Heart left ventricle (tissue), 16 donors: Measurements from ENCODE around the gene PCYT2. TPM values are rescaled to one million over a fixed set of nuclear protein-coding genes. Genes with fewer than 3 reads are reported as not detected.
A peak's percentile ranks its signal among the peaks of the same experiment; 100 is the strongest.

ENCODE experiments used
- ATAC-seq, 4 donors: fragments of 200-7000 bp; cut with Tn5 transposase; one replicate each; pipeline ENCODE4 v1.9.1; 2020 to 2022; ENCODE audit warnings: moderate library complexity in 4 of 4, mild to moderate bottlenecking in 3 of 4, moderate number of reproducible peaks in 1 of 4
- DNase-seq, 5 donors: peaks; one replicate each; pipeline ENCODE4 v3.0.0-alpha.2; 2020
- H3K27ac ChIP-seq, 12 donors: fragments of 200-600 bp; sonication (generic) in 4 of 12; one replicate each; pipeline versions ENCODE4 v1.5.0 to v1.8.0; 2016 to 2022; ENCODE audit warnings: mild to moderate bottlenecking in 2 of 12
- H3K27me3 ChIP-seq, 9 donors: fragments of 200-600 bp; sonication (generic) in 2 of 9; one replicate each; pipeline versions ENCODE4 v1.5.1 to v1.8.0; 2016 to 2022; ENCODE audit warnings: mild to moderate bottlenecking in 3 of 9
- H3K36me3 ChIP-seq, 9 donors: fragments of 200-600 bp; sonication (generic) in 2 of 9; one replicate each; pipeline versions ENCODE4 v1.5.0 to v1.8.0; 2018 to 2022; ENCODE audit warnings: mild to moderate bottlenecking in 2 of 9
- H3K4me1 ChIP-seq, 12 donors: fragments of 200-600 bp; sonication (generic) in 4 of 12; one replicate each; pipeline versions ENCODE4 v1.5.0 to v1.8.0; 2016 to 2022; ENCODE audit warnings: mild to moderate bottlenecking in 3 of 12
- H3K4me3 ChIP-seq, 12 donors: fragments of 200-600 bp; sonication (generic) in 4 of 12; one replicate each; pipeline versions ENCODE4 v1.5.0 to v1.8.0; 2017 to 2022; ENCODE audit warnings: mild to moderate bottlenecking in 9 of 12, moderate library complexity in 4 of 12
- H3K9me3 ChIP-seq, 12 donors: fragments of 200-600 bp; sonication (generic) in 4 of 12; one replicate each; pipeline versions ENCODE4 v1.5.0 to v1.8.0; 2016 to 2022; ENCODE audit warnings: mild to moderate bottlenecking in 1 of 12
- POLR2A ChIP-seq, 2 donors: fragments of 450-650 bp; IDR thresholded peaks; one replicate each; pipeline ENCODE4 v1.6.1; 2017; ENCODE audit warnings: antibody characterized with exemption in 2 of 2, mild to moderate bottlenecking in 2 of 2, moderate library complexity in 2 of 2
- WGBS, 4 donors: extraction: QIAGEN DNeasy Blood & Tissue Kit in 2 of 4; methylation state at CpG; one replicate each; pipeline versions ENCODE4 v1.1.5 to v1.1.7; 2013 to 2018; 5-methylcytosine and 5-hydroxymethylcytosine counted together
- intact Hi-C, 10 donors: fragments of 100-400 bp; cut with DNase I; formaldehyde crosslinking; loops; one replicate each; pipeline versions ENCODE4 v1.11.1 to v1.14.2; 2022
- polyA plus RNA-seq, 2 donors: library from polyadenylated mRNA; stranded (reverse); fragments of 200-250 nt; gene quantifications; one replicate each; pipeline ENCODE4 v1.2.3, GENCODE V29; 2013
- total RNA-seq, 9 donors: library from RNA; depleted of rRNA in 2 of 9; stranded (reverse); fragments of >200 nt in 2 of 9; fragmentation: NEBNext Ultra II Directional in 3 of 9; extraction: Animal tissue kit (Norgen Biotek cat#: 25700) in 3 of 9; gene quantifications; one replicate each; pipeline versions ENCODE4 v1.1.0 to v1.2.4, GENCODE V29; 2016 to 2023
- TF ChIP-seq, protein P1 (sequence below), 12 donors: fragments of 200-600 bp; sonication (generic) in 4 of 12; IDR thresholded peaks; one replicate each; pipeline versions ENCODE4 v1.5.0 to v1.8.0; 2018 to 2022; ENCODE audit warnings: antibody characterized with exemption in 12 of 12, mild to moderate bottlenecking in 5 of 12
- donor health status: ischemic (EF 13 %, LVEDD 7.1; RV severe dilation, severe dysfunction).
- donor health status: healthy with polysubstance abuse.
- donor health status: DM: no; HTN: yes; CAD: no.
- donor health status: DM: no; HTN: no; CAD: no.
- donor health status: ischemic (EF 25% LVEDD 6.9; RV normal size, moderate dysfunction).
- donor health status: ischemic (EF 25% LVEDD 5.7; RV mildly dilated, moderate dysfunction).
- donor health status: healthy.
- donor health status: DM: yes; HTN: yes; CAD: no.
- donor health status: ischemic (EF 35%, LVEDD 5.7; RV mildly dilated, moderate dysfunction).
- donor health status: nonischemic (EF 11% LVEDD 7.7; RV severe dilation, severe dysfunction).
- donor health status: DM: yes; HTN: yes; CAD: no.
- donor health status: PGD.
- donor health status: ischemic (EF 29% LVEDD 5.4; RV normal size, mild dysfunction).
- donor health status: nonischemic (EF 23%, LVEDD 6.1; RV moderate dilation, normal function).

The PCYT2 gene
- total and polyA plus RNA-seq, 11 donors: 28.8 to 85.5 (median 49.7) TPM

- peaks cover 21 to 69% (median 46%) of the 10 kb centered on the region in 12 donors for H3K4me1 ChIP-seq
- TF ChIP-seq, protein P1, sequence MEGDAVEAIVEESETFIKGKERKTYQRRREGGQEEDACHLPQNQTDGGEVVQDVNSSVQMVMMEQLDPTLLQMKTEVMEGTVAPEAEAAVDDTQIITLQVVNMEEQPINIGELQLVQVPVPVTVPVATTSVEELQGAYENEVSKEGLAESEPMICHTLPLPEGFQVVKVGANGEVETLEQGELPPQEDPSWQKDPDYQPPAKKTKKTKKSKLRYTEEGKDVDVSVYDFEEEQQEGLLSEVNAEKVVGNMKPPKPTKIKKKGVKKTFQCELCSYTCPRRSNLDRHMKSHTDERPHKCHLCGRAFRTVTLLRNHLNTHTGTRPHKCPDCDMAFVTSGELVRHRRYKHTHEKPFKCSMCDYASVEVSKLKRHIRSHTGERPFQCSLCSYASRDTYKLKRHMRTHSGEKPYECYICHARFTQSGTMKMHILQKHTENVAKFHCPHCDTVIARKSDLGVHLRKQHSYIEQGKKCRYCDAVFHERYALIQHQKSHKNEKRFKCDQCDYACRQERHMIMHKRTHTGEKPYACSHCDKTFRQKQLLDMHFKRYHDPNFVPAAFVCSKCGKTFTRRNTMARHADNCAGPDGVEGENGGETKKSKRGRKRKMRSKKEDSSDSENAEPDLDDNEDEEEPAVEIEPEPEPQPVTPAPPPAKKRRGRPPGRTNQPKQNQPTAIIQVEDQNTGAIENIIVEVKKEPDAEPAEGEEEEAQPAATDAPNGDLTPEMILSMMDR (IDR thresholded peaks at IDR 0.05): no peak
- TF ChIP-seq POLR2A (IDR thresholded peaks at IDR 0.05): no peak
- ATAC-seq (no peak), DNase-seq (no peak)
- 46 to 69% (median 57%) methylated on average over 9 to 10 of the region's 10 CpGs for WGBS, 4 donors
- peak overlapping the region; percentile 84 to 98 (median 94) for H3K4me3 ChIP-seq
- H3K36me3 ChIP-seq: peaks cover 0 to 18% (median 13%) of the 10 kb centered on the region in 9 donors
- intact Hi-C loops: loop anchor here in 1 of 10 donors (5.0 kb wide), 1 partner anchor 54 kb away; the partner anchor contains the start of gene ARHGDIA
- peaks cover 0 to 11% (median 0%) of the 10 kb centered on the region in 9 donors for H3K27me3 ChIP-seq
- H3K9me3 ChIP-seq: no peaks in the 10 kb centered on the region
- peak overlapping the region in 11 of 12 donors; percentile 86 to 99 (median 95) for H3K27ac ChIP-seq
These were observed 14.8 kb upstream of the PCYT2 start for GRCh38 chr17:81925860-81926450.

DNA sequence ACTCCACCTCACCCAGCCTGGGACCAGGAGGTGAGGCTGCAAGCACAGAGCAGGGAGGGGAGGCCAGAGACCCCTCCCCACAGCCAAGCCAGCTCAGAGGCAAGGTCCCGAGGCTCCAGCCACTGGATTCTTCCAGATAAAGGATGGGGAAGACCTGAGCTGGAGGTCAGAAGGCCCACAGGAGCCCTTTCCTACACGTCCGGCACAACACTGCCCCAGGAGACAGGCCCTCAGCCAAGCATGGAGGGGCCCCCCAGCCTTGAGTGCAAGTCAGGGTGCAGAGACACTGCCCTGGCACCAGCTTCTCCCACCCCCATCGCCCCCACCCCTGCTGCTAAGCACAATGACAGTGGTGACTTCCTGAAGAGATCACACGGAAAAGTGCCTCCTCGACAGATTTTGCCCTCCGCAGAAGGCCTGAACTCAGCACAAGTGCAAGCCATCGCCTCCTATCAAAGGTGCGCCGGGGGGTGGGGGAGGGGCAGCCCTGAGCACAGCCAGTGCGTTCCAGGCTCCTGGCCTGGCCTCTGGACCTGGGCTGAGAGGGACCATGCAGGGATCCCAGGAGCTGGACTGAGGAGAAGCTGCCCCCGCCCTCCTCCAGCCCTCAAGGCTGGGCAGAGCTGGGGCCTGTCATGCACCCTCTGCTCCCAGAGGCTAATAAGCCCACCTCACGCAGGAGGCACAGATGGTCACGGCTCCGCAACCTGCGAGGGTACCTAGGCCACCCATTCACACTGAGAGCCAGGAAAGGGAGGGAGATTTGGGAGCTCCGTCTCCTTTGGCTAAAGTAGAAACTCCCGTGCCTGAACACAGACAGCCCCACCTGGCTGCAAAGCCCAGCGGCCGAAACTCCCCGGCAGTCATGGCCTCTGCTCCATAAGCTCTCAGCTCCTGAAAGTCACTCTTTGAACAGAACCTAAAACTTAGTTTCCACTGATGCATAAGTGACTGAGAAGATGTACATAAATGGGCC lies 13.6 kb upstream of the PCYT2 start:
- ATAC-seq (no peak), DNase-seq (no peak)
- peaks cover 0 to 11% (median 0%) of the 10 kb centered on the region in 9 donors for H3K27me3 ChIP-seq
- intact Hi-C loops: loop anchor here in 2 of 10 donors (5.0 kb wide), 2 partner anchors 43 to 53 kb away; partner anchors contain the start of gene ARHGDIA (in 1 of the 2)
- peaks cover 0 to 30% (median 21%) of the 10 kb centered on the region in 9 donors for H3K36me3 ChIP-seq
- H3K27ac ChIP-seq: peak overlapping the region in 7 of 12 donors; percentile 6 to 86 (median 33)
- WGBS, 4 donors: 52 to 65% (median 62%) methylated on average over 18 to 21 of the region's 21 CpGs
- peaks cover 21 to 79% (median 49%) of the 10 kb centered on the region in 12 donors for H3K4me1 ChIP-seq
- no peak for TF ChIP-seq POLR2A (IDR thresholded peaks at IDR 0.05)
- TF ChIP-seq, protein P1 (IDR thresholded peaks at IDR 0.05): no peak
- no peaks in the 10 kb centered on the region for H3K9me3 ChIP-seq
- H3K4me3 ChIP-seq: peak overlapping the region in 4 of 12 donors; percentile 3 to 49 (median 12)

- Histone ChIP-seq H3K9me3 (no peaks in the 10 kb centered on the region), H3K27ac (peak overlapping the region in 10 of 12 donors; percentile 19 to 86 (median 50)), H3K36me3 (peaks cover 0 to 39% (median 29%) of the 10 kb centered on the region in 9 donors), H3K27me3 (peaks cover 0 to 6% (median 0%) of the 10 kb centered on the region in 9 donors), H3K4me3 (peak overlapping the region in 10 of 12 donors; percentile 8 to 49 (median 30)), H3K4me1 (peaks cover 21 to 87% (median 48%) of the 10 kb centered on the region in 12 donors)
- ATAC-seq: peak in 3 of 4 donors; percentile 12 to 51 (median 50)
- TF ChIP-seq POLR2A (IDR thresholded peaks at IDR 0.05): no peak
- TF ChIP-seq, protein P1 (IDR thresholded peaks at IDR 0.05): no peak
- DNase-seq: peak; percentile 67 to 86 (median 72)
- 24 to 35% (median 26%) methylated on average over 17 to 32 of the region's 32 CpGs for WGBS, 4 donors
- intact Hi-C loops: loop anchor here in 1 of 10 donors (5.0 kb wide), 1 partner anchor 41 kb away; no protein-coding TSS in a partner anchor
These were observed 12.4 kb upstream of the PCYT2 start for GRCh38 chr17:81923302-81924260.
